Measurements from ENCODE around the gene SMPX.
A peak's percentile ranks its signal among the peaks of the same experiment; 100 is the strongest.
"Not testable (repeated sequence)": the region's sequence is repeated elsewhere in the genome, so short reads cannot be mapped to it uniquely, and the experiment has no call there.

Gene SMPX

GRCh38 chrX:21757960-21758359 is at the start of gene SMPX:
SMPX (minus strand) TSS chrX:21758116; CDS start chrX:21754290, 3,826 bp downstream.
- DNase-seq: no peak

- no peak for DNase-seq
Measured at GRCh38 chrX:21806691-21807090, 48.8 kb upstream of the SMPX start.

GRCh38 chrX:21802839-21803238 is 44.9 kb upstream of the SMPX start:
- no peak for DNase-seq

DNA sequence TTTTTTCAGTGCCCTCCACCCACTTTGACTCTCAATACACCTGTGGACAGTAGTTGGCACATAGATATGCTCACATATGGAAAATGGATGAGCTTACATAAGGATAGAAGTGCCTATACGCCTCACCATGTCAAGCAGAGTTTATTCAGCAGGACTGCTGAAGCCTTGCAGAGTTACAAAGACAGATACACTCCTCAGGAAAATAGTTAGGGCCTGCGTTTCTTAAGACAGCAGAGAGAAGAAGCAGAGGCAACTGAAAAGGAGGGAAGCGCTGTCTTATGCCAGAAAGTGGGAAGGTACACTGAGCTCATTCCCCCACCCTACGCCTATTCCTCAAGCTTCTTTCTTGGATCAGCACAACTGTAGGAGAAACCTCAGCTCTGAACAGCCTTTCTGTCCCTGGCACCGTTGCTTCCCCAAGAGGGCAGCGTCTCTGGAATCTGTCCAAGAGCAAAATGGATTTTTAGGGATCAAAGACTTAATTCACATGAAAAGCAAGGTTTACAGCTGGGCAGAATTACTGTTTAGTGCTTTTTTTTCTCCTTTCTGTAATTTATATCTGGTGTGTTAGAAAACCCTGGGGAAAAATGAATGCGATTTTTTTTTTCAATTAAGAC is 44.2 kb upstream of the SMPX start:
- no peak for DNase-seq

GRCh38 chrX:21800344-21800770 is 42.4 kb upstream of the SMPX start:
- DNase-seq: no peak

DNA sequence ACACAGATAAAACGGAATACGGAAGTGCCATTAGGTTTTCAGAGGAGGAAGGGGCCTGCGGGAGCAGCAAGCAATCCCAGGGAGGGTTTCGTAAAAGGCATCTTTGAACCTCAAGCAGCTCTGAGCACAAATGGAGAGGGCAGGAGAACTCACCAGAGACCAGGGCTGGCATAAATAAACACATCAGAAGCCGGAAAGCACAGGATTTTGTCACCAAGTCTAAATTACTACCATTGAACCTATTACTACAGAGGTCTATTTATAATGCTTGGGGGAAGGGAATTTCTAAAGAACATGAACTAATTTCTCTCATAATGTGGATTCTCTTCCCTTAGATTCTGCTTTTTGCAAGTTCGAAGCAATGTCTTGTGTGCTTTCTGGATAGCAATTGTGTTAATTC is 41.9 kb upstream of the SMPX start:
- DNase-seq: no peak

DNA sequence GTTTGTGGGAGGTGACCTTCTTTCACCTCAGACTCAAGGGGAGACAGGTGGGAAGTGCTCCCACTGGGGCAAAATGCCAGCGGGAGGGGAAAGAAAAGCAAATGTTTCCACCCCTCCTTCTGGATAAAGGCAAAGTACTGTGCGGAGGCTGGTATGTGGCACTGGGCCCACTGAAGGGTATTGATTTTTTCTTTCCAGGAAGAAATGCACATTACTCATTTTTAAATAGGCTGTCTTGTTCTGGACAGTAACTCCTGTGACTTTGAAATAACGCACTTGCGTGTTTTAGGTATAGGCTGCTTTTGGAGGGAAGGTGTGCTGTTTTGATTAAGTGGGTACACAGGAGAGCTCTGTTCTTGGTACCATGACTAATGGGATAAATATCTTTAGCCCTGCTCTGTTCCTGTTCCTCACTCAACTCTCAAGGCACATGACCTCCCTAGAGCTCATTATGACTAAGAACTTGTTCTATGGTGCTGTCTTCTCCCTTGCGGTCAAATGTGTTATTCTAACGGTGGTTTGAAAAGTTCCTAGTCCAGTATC is 40.8 kb upstream of the SMPX start:
- peak; percentile 65 for DNase-seq

- no peak for DNase-seq
Measured at GRCh38 chrX:21781976-21782375, 24.1 kb upstream of the SMPX start.

DNA sequence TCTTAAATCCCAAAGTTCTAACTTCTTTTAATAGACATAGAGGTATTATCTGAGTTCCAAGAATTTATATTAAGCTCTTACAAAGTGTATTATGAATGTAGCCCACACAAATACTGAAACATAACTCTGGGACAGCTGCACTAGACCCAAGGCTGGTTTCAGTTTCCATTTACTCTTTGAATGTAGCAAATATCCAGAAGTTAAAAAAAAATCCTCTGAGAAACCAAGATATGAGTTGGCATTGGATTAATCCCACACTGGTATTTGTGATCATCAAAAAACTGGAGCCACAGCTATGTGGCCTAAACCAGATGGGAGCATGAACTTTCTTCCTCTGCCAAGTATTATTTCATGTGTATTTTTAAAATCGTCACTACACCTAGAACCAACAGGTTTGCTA is 23.6 kb upstream of the SMPX start:
- DNase-seq: no peak

DNA sequence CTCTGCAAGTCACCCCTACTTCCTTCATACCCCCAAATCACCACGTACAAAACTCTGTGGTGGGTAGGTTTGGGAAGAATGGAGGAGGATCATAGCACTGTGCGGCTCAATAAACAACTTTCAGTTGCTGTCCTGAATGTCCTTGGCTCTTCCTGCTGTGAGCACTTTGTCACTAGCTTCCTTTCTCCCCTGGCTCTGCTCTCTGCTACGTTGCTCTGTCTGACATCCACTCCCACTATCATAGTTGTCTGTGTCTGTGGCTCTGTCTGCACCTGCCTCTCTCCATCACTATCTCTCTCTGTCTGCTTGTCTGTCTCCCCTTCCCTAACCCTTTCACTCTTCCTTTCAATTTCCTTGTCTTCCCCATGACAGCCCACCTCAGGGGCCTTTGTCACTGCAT is 21.2 kb upstream of the SMPX start:
- no peak for DNase-seq

DNA sequence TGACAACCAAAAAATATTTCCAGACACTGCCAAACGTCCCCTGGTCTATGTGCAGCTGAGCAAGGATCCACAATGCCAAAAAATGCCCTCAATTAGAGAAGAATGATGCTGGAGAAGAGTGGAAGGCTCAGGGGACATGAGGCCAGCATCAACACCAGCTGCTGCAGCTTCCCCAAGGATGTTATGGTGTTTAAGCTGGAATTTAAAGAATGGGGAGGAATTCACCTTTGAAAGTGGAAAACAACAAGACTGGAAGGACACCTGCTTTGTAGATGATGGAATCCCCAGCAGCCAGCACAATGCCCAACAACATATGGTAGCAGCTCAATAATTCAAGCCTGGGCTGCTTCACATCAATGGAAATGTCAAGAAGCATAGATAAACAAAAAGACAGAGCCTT is 20.3 kb upstream of the SMPX start:
- no peak for DNase-seq

- DNase-seq: not testable (repeated sequence)
Measured at GRCh38 chrX:21775128-21775527, 17.2 kb upstream of the SMPX start.

- not testable (repeated sequence) for DNase-seq
Measured at GRCh38 chrX:21773036-21773435, 15.1 kb upstream of the SMPX start.

DNA sequence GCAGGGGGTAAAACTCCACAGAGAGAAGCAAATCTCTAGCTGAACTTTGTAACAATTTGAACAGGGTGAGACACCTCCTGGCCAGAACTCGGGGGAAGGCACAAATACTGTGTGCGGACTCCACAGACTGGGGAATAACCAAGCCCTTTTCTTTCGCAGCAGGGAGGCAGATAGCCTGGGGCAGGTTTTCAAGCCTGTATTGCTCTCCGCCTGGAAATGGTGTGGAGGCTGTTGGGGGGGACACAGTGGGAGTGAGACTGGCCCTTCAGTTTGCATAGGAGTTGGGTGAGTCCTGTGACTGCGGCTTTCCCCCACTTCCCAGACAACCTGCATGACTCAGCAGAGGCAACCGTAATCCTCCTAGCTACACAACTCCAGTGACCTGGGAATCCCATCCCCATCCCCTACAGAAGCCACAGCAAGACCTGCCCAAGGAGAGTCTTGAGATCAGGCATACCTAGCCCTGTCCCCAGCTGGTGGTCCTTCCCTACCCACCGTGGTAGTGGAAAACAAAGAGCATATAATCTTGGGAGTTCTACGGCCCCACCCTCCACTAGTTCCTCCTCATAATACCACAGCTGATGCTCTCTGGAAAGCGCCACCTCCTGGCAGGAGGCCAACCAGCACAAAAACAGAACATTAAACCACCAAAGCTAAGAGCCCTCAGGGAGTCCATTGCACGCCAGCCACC is 12.9 kb upstream of the SMPX start:
- DNase-seq: no peak

DNA sequence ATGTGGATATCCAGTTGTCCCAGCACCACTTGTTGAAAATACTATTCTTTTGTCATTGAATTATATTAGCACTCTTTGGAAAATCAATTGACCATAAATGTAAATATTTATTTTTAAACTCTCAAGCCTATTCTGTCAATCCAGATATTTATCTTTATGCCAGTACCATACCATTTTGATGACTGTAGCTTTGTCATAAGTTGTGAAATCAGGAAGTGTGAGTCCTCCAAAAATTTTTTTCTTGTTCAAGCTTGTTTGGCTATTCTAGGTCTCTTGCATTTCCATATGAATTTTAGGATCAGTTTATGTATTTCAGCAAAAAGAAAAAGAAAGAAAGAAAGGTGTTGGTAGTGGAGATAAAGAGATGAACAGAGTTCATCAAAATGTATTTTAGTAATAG is 8.2 kb upstream of the SMPX start:
- DNase-seq: no peak

GRCh38 chrX:21764008-21764407 is 6.1 kb upstream of the SMPX start:
- no peak for DNase-seq

- DNase-seq: no peak
Measured at GRCh38 chrX:21758488-21758887, 572 bp upstream of the SMPX start.

DNA sequence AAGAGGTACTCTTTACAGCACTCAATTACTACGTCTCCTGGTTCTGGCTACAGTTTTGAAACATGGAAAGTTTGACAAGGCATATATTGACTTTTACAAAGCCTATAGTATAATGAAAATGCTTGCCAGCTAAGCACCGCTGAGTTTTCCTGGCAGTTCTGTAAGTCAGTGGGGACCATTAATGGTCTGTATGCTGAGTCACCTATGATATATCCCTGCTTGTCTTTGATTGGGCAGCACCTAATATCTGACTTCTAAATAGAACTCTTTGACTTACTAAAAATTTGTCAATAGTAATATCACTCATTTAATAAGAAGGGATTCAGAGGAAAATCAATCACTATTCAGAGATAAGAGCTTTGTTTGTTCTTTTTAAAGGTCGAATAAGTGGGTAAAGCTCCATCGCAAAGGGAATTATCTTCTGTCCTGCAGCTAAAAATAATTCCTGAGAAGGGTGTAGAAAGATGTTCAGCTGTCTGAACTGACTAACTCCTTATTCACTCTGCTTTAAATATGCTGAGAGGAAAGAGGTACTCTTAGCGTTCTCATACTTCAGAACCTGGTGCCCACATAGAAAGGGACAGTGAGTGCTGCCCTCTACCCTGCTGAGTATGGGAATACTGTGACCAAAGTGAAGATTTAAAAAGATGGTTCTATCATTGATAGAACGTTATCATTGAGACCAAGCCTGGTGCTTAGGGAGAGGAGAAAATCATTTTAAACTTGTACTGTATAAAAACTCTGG is 959 bp downstream of the SMPX start:
- no peak for DNase-seq

- no peak for DNase-seq
Measured at GRCh38 chrX:21749924-21750323, 8.0 kb downstream of the SMPX start.

GRCh38 chrX:21748235-21748634 is 9.7 kb downstream of the SMPX start:
- DNase-seq: no peak

DNA sequence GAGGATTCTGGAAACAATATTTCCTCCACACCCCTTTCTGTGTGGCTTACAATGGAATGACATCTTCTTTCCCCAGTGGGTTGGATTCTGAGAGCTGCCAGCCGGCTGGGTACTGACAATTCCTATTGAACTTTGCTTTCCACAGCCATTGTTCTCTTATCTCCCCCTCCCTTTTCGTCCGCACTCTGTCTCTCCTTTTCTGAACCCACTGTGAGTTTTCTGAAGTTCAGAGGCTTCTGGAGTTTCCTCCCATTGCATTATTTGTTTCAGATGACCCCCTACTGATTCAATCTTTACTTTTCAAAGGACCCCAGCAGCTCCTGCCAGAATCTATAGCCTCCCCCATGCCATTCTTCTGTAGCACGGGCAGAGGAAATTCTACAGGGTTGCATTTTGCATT is 10.4 kb downstream of the SMPX start:
- DNase-seq: peak; percentile 22

DNA sequence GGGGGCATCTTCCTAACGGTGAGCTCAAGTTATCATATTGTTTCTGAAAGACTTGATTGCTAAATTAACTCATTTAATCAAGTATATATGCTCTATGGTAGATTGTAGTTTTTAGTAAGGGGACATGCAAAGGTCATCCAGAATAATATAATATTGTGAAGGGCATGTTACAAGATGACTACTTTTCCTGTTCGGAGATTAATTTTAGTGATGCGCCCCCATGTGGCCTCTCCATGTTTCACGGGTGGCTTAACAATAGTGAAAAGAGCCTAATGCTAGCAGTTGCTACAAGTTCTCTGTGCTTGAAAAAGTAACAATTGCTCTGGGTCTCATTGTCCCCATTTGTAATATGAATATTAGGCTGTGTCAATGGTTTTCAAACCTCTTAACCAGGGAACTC is 12.2 kb downstream of the SMPX start:
- DNase-seq: no peak

DNA sequence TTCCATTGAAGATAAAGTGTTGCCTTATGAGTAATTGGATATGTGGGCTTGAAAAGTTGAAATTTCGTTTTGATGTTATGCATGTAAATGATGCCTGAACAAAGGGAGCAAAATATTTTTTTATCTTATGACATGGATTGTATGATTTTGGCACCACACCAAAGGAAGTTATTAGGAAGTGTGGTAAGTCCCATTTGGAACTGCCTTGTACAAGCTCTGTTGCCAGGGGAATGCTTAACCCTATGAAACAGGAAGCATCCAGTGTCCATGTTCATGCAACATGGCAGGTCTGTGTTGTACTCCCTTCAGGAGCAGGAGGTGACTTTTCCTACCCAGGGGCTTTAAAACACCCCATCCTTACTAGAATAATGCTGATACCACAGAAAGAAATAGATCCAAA is 13.2 kb downstream of the SMPX start:
- DNase-seq: no peak

- DNase-seq: no peak
Measured at GRCh38 chrX:21744060-21744459, 13.9 kb downstream of the SMPX start.
